Stomach (tissue), 9 donors: ENCODE results near the gene TRPM3. TPM values are rescaled to one million over a fixed set of nuclear protein-coding genes. Genes with fewer than 3 reads are reported as not detected.

Experiments
- DNase-seq, 2 donors: peaks; one replicate each; pipeline versions ENCODE4 v3.0.0 to v3.0.0-alpha.2; 2013 to 2019
- H3K27ac ChIP-seq, 5 donors: fragments of 200-600 bp in 4 of 5; sonication (generic) in 4 of 5; one replicate each; pipeline ENCODE4 v1.5.1; 2013 to 2019; ENCODE audit warnings: mild to moderate bottlenecking in 1 of 5, moderate library complexity in 1 of 5
- H3K27me3 ChIP-seq, 3 donors: fragments of 200-600 bp; sonication (generic); one replicate each; pipeline ENCODE4 v1.5.1; 2017 to 2019; ENCODE audit warnings: mixed run types in 1 of 3
- H3K36me3 ChIP-seq, 4 donors: fragments of 200-600 bp; sonication (generic); 1 replicate in 3 of 4; 2 replicates in 1 of 4; pipeline ENCODE4 v1.5.1; 2016 to 2019
- H3K4me1 ChIP-seq, 4 donors: fragments of 200-600 bp; sonication (generic); one replicate each; pipeline ENCODE4 v1.5.1; 2016 to 2019
- H3K4me3 ChIP-seq, 4 donors: fragments of 200-600 bp; sonication (generic) in 3 of 4; one replicate each; pipeline ENCODE4 v1.5.1; 2016 to 2019; ENCODE audit warnings: mild to moderate bottlenecking in 1 of 4
- H3K9me3 ChIP-seq, 4 donors: fragments of 200-600 bp; sonication (generic); one replicate each; pipeline ENCODE4 v1.5.1; 2016 to 2019
- EP300 ChIP-seq: sonication (generic); formaldehyde crosslinking; IDR thresholded peaks from one replicate; pipeline ENCODE4 v1.6.1; 2017; ENCODE audit warnings: antibody characterized with exemption
- POLR2A ChIP-seq, 4 donors: fragments of 450-650 bp; IDR thresholded peaks; one replicate each; pipeline ENCODE4 v1.6.1; 2016; ENCODE audit warnings: antibody characterized with exemption in 4 of 4, control low read depth in 2 of 4, mild to moderate bottlenecking in 1 of 4, moderate library complexity in 1 of 4
- POLR2AphosphoS5 ChIP-seq, 3 donors: sonication (generic); formaldehyde crosslinking; IDR thresholded peaks; one replicate each; pipeline ENCODE4 v1.6.1; 2016; ENCODE audit warnings: antibody characterized with exemption in 3 of 3
- WGBS, 5 donors: extraction: QIAGEN DNeasy Blood & Tissue Kit in 3 of 5; methylation state at CpG; one replicate each; pipeline versions ENCODE4 v1.1.5 to v1.1.7; 2013 to 2018; 5-methylcytosine and 5-hydroxymethylcytosine counted together
- intact Hi-C: fragments of 100-400 bp; cut with DNase I; formaldehyde crosslinking; loops from one replicate; pipeline ENCODE4 v1.15.1; 2023; ENCODE audit warnings: low total_unique reads
- polyA plus RNA-seq, 3 donors: library from polyadenylated mRNA; stranded (reverse); fragments of 200-250 nt; gene quantifications; one replicate each; pipeline ENCODE4 v1.2.3, GENCODE V29; 2013
- total RNA-seq, 5 donors: library from RNA; depleted of rRNA; stranded (reverse); fragments of >200 nt; gene quantifications; one replicate each; pipeline versions ENCODE4 v1.1.0 to v1.2.3, GENCODE V29; 2014 to 2016
- TF ChIP-seq, protein P1 (sequence below), 7 experiments: fragments of 450-650 bp in 4 of 7; fragments of 200-600 bp in 3 of 7; sonication (generic) in 3 of 7; IDR thresholded peaks; one replicate each; pipeline ENCODE4 v1.5.1; 2016 to 2019; ENCODE audit warnings: antibody characterized with exemption in 7 of 7, control low read depth in 2 of 7, mild to moderate bottlenecking in 1 of 7
- donor health status: healthy with polysubstance abuse.
- donor health status: Bipolar disorder and iron deficiency.
- donor health status: healthy.

TRPM3 gene
- total and polyA plus RNA-seq, 8 donors = 0.03 to 6.2 (median 1.5) TPM

DNA sequence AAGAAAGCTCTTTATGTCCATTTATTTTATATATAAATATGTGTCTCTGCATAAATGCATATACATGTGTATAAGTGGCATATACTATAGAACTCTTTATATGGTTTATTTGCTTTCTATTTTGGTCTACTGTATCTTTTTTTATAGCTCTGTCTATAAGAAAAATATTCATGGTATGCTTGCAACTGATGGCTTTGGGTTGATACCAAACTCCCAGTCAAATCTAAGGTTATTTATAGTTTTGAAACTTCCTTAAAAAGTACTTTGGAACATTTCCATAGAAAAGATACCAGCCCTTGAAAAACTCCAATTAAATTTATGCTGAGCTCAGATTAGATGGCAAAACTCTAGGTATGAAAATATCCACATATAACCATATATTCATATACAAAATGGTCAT is 587.0 kb downstream of the TRPM3 start:
- Histone ChIP-seq H3K4me3 (no peak overlapping the region), H3K27ac (no peak overlapping the region), H3K36me3 (no peaks in the 10 kb centered on the region), H3K27me3 (no peaks in the 10 kb centered on the region), H3K4me1 (no peaks in the 10 kb centered on the region), H3K9me3 (no peaks in the 10 kb centered on the region)
- TF ChIP-seq POLR2A (IDR thresholded peaks at IDR 0.05) = no peak
- no peak for TF ChIP-seq POLR2AphosphoS5 (IDR thresholded peaks at IDR 0.05)
- no peak for TF ChIP-seq EP300
- TF ChIP-seq, protein P1, sequence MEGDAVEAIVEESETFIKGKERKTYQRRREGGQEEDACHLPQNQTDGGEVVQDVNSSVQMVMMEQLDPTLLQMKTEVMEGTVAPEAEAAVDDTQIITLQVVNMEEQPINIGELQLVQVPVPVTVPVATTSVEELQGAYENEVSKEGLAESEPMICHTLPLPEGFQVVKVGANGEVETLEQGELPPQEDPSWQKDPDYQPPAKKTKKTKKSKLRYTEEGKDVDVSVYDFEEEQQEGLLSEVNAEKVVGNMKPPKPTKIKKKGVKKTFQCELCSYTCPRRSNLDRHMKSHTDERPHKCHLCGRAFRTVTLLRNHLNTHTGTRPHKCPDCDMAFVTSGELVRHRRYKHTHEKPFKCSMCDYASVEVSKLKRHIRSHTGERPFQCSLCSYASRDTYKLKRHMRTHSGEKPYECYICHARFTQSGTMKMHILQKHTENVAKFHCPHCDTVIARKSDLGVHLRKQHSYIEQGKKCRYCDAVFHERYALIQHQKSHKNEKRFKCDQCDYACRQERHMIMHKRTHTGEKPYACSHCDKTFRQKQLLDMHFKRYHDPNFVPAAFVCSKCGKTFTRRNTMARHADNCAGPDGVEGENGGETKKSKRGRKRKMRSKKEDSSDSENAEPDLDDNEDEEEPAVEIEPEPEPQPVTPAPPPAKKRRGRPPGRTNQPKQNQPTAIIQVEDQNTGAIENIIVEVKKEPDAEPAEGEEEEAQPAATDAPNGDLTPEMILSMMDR (IDR thresholded peaks at IDR 0.05) = no peak
- no peak for DNase-seq
- intact Hi-C loops = no loop called here

DNA sequence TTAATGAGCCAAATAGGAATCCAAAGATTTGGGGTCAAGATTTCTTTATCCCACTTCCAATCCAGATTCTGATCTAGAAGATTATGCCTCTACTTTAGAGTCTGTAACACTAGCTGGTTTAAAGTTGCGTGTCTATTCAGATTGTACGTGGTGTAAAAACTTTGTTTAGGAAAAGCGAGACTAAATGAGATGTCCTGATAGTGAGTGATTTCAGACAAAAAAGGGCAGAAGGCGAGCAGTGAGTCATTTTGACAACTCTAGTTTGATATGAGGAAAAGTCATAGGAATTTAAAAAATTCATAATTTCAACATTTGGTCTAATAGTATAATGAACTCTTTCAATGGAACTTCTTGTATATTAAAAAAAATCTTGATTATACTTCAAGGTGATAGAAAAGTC is 587.4 kb downstream of the TRPM3 start:
- intact Hi-C loops = no loop called here
- Histone ChIP-seq H3K27ac (no peak overlapping the region), H3K4me1 (no peaks in the 10 kb centered on the region), H3K27me3 (no peaks in the 10 kb centered on the region), H3K9me3 (no peaks in the 10 kb centered on the region), H3K36me3 (no peaks in the 10 kb centered on the region), H3K4me3 (no peak overlapping the region)
- DNase-seq = no peak
- 83 to 94% (median 93%) methylated on average over 4 of the region's 4 CpGs for WGBS, 5 donors
- no peak for TF ChIP-seq EP300
- TF ChIP-seq POLR2A (IDR thresholded peaks at IDR 0.05) = no peak
- TF ChIP-seq, protein P1 (IDR thresholded peaks at IDR 0.05) = no peak
- TF ChIP-seq POLR2AphosphoS5 (IDR thresholded peaks at IDR 0.05) = no peak

DNA sequence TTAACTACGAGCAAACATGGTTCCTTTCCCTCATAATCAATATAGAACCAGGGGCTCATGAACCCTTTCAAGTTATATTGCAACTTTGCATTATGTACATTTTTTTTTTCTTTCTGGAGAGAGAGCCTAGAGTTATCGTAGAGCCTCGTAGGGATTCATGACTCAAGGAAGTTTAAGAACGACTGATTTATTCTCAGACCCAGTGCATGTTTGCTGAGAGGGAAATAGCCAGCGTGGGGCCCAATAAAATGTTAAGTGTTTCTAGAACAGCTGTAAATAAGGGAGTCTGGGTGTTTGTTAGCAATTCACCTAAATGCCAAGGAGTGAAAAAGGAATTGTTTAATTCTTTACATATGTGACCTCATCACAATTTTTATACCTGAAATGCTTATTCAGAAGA is 587.9 kb downstream of the TRPM3 start:
- no peak overlapping the region for H3K27ac ChIP-seq
- 81 to 94% (median 86%) methylated on average over 5 of the region's 5 CpGs for WGBS, 5 donors
- no peaks in the 10 kb centered on the region for H3K36me3 ChIP-seq
- H3K27me3 ChIP-seq = no peaks in the 10 kb centered on the region
- TF ChIP-seq, protein P1 (IDR thresholded peaks at IDR 0.05) = no peak
- no peak for TF ChIP-seq POLR2AphosphoS5 (IDR thresholded peaks at IDR 0.05)
- TF ChIP-seq POLR2A (IDR thresholded peaks at IDR 0.05) = no peak
- no peak for TF ChIP-seq EP300
- intact Hi-C loops = no loop called here
- no peak overlapping the region for H3K4me3 ChIP-seq
- DNase-seq = no peak
- no peaks in the 10 kb centered on the region for H3K4me1 ChIP-seq
- no peaks in the 10 kb centered on the region for H3K9me3 ChIP-seq

GRCh38 chr9:70532716-70533115 is 588.7 kb downstream of the TRPM3 start:
- WGBS, 5 donors = 74 to 84% (median 81%) methylated on average over 6 of the region's 6 CpGs
- Histone ChIP-seq H3K9me3 (no peaks in the 10 kb centered on the region), H3K36me3 (no peaks in the 10 kb centered on the region), H3K4me3 (no peak overlapping the region), H3K27ac (no peak overlapping the region), H3K27me3 (no peaks in the 10 kb centered on the region), H3K4me1 (no peaks in the 10 kb centered on the region)
- intact Hi-C loops = no loop called here
- TF ChIP-seq POLR2AphosphoS5 (IDR thresholded peaks at IDR 0.05) (no peak), EP300 (no peak), POLR2A (IDR thresholded peaks at IDR 0.05) (no peak)
- TF ChIP-seq, protein P1 (IDR thresholded peaks at IDR 0.05) = no peak
- no peak for DNase-seq
